ENCODE data around the gene HOXA5. TPM values are rescaled to one million over a fixed set of nuclear protein-coding genes. Genes with fewer than 3 reads are reported as not detected.

The HOXA5 gene
- total and polyA plus RNA-seq, 9 donors = 7.1 to 16.6 (median 9.4) TPM

DNA sequence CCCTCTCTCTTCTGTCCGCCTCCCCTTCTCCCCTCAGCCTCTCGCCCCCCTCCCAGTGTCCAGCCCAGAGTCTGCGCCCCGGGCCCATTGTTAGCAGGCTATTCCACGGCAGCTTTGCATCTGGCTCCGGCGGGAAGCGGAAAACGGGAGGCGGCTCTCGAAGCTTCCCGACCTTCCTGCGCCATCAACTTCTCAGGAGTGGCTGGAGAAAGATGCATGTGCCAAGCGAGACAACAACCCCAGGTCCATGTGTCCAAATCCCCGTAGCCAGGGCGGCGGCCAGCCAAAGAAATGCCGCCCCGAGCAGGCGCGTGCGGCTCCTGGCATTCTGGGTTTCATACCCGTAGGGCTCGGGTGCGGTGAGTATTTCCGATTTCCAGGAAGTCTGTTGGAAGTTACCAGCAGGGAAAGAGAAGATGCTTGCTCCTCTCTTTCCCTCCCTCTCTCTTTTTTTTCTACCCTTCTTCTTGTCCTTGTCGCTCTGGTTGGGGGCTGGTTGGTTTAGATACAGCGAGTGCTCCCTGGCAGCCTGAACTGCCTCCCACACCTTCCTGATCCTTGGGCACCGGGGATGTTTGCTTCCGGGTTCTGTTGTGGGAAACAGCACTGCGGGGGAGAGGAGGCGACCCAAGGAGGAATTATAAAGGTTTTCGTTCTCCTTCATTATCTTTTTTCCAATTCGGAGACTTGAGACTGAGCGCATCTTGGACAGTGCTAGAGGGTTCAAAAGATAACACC lies 39.8 kb downstream of the HOXA5 start:
- Histone ChIP-seq H3K36me3 (ENCODE audit: control insufficient read depth, insufficient read depth, low read length) (peaks cover 13% of the 10 kb centered on the region), H3K4me1 (ENCODE audit: control insufficient read depth, insufficient read depth, low read length) (peaks cover 23% of the 10 kb centered on the region), H3K27ac (ENCODE audit: low read length) (peak overlapping the region; percentile 31), H3K4me3 (ENCODE audit: low read length) (peak overlapping the region; percentile 6), H3K9me3 (replicated peaks; ENCODE audit: control insufficient read depth, low read depth, low read length) (no peaks in the 10 kb centered on the region), H3K27me3 (ENCODE audit: control insufficient read depth, insufficient read depth, low read length) (peaks cover 61% of the 10 kb centered on the region)
- no peak for DNase-seq
- 44% methylated on average over 16 of the region's 35 CpGs for WGBS (ENCODE audit: insufficient coverage)

DNA sequence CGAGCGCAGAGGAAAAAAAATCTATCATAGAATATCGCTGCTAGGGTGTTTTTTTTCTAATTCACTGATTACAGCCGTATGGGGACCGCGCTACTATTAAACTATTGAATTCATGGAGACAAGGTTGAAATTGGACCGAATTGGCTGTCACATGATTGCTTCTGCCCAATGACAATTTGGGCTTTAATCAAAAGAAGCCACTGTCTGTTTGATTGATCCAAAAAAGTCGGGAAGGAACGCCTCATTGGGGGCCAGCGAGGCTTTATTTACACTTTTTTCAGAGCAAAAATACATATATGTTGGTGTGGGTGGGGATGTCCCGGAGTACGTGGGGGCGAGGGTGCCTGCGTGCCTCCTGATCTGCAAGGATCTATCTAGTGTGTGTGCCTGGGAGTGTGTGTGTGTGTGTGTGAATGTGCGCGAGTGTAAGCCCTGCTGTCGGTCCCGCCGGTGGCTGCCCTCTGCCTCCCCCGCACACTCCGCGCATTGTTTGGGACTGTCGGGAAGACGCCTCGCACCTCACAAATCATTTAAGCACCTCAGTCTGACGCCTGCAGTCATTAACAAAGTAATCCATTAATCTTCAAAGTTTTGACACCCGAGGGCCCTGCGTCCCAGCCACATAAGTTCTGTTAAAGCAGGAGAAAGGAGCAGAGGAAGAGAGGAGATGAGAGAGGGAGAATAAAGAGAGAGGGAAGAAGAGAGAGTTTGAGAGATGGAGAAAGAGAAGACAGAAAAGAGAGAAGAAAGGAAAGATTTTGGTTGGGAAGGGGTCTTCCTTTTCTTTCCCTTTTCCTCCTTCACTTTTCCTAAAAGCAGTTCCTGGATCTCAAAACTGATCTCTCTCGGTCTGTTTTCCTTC lies 40.7 kb downstream of the HOXA5 start, which contains the start of gene HOXA2:
Gene HOXA2, minus strand, starts transcription at position 103 of the 862 bp plus-strand sequence. CDS start 183 bp downstream, outside the sequence.
- 38% methylated on average over 19 of the region's 29 CpGs for WGBS (ENCODE audit: insufficient coverage)
- H3K36me3 ChIP-seq (ENCODE audit: control insufficient read depth, insufficient read depth, low read length) = peaks cover 8% of the 10 kb centered on the region
- peak within 1 kb of the TSS; percentile 52 for H3K27ac ChIP-seq (ENCODE audit: low read length)
- peaks cover 62% of the 10 kb centered on the region for H3K27me3 ChIP-seq (ENCODE audit: control insufficient read depth, insufficient read depth, low read length)
- H3K4me3 ChIP-seq (ENCODE audit: low read length) = peak within 1 kb of the TSS; percentile 6
- H3K9me3 ChIP-seq (replicated peaks; ENCODE audit: control insufficient read depth, low read depth, low read length) = no peaks in the 10 kb centered on the region
- H3K4me1 ChIP-seq (ENCODE audit: control insufficient read depth, insufficient read depth, low read length) = peaks cover 32% of the 10 kb centered on the region
- DNase-seq = no peak

DNA sequence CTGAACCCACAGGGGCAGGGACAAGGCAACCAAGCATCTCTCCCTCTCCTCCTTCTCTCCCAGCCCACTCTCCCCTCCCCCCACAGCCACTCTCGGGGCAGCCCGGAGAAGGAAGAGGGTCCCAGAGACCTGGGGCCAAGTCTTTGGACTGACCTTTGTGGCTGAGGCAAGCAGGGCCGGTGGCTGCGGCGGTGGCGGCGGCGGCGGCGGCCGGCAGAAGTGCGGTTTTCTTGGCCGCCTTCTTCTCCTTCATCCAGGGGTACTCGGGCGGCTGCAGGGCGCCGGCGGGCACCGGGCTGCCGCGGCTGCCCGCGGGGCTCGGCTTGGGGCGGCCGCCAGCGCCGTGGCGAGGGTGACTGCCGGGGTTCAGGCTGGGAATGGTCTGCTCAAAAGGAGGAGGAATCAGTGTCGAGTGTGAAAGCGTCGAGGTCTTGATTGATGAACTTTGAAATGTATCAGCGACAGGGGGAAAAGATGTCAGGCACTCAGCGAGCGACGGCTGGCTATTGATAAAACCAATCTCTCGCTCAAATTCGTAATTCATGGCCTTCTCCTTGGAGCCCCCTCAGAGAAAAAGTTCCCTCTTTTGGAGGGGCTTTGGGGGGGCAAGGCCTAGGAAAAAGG lies 41.4 kb downstream of the HOXA5 start:
- peaks cover 61% of the 10 kb centered on the region for H3K27me3 ChIP-seq (ENCODE audit: control insufficient read depth, insufficient read depth, low read length)
- H3K27ac ChIP-seq (ENCODE audit: low read length) = no peak overlapping the region
- no peak overlapping the region for H3K4me3 ChIP-seq (ENCODE audit: low read length)
- no peak for DNase-seq
- H3K9me3 ChIP-seq (replicated peaks; ENCODE audit: control insufficient read depth, low read depth, low read length) = no peaks in the 10 kb centered on the region
- H3K36me3 ChIP-seq (ENCODE audit: control insufficient read depth, insufficient read depth, low read length) = peaks cover 6% of the 10 kb centered on the region
- peaks cover 39% of the 10 kb centered on the region for H3K4me1 ChIP-seq (ENCODE audit: control insufficient read depth, insufficient read depth, low read length)
- WGBS (ENCODE audit: insufficient coverage) = 39% methylated on average over 31 of the region's 39 CpGs

DNA sequence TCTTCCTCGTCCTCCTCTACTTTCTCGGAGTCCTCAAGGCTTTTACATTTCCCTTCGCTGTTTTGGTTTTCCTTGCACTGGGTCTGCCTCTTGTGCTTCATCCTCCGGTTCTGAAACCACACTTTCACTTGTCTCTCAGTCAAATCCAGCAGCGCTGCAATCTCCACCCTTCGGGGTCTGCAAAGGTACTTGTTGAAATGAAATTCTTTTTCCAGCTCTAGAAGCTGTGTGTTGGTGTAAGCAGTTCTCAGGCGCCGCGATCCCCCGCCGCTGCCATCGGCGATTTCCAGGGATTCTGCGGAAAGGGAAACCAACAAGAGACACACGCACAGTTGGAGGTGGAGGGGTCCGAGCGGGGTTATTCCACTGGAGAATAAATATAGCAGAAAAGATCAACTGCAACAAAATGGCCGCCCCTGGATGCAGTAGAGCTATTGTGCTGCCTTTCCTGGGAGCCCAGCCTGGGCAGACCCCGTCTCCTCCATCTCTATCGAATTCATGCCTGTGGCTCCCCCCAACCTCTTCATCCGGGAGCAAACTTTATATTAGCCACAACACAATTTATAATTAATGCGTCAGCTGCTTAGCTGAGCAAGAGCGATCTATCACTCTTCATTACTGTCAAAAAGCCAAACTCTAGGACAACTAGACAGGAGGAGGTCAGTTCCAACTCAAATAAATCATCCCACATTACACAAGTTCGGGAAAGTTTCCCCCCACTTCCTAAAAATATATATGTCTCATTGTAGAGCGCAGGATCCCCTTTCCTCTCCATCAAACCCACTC lies 42.1 kb downstream of the HOXA5 start:
- H3K36me3 ChIP-seq (ENCODE audit: control insufficient read depth, insufficient read depth, low read length) = peaks cover 6% of the 10 kb centered on the region
- DNase-seq = no peak
- H3K9me3 ChIP-seq (replicated peaks; ENCODE audit: control insufficient read depth, low read depth, low read length) = no peaks in the 10 kb centered on the region
- peaks cover 62% of the 10 kb centered on the region for H3K27me3 ChIP-seq (ENCODE audit: control insufficient read depth, insufficient read depth, low read length)
- H3K27ac ChIP-seq (ENCODE audit: low read length) = peak overlapping the region; percentile 52
- no peak overlapping the region for H3K4me3 ChIP-seq (ENCODE audit: low read length)
- H3K4me1 ChIP-seq (ENCODE audit: control insufficient read depth, insufficient read depth, low read length) = peaks cover 36% of the 10 kb centered on the region
- 63% methylated on average over 17 of the region's 25 CpGs for WGBS (ENCODE audit: insufficient coverage)

DNA sequence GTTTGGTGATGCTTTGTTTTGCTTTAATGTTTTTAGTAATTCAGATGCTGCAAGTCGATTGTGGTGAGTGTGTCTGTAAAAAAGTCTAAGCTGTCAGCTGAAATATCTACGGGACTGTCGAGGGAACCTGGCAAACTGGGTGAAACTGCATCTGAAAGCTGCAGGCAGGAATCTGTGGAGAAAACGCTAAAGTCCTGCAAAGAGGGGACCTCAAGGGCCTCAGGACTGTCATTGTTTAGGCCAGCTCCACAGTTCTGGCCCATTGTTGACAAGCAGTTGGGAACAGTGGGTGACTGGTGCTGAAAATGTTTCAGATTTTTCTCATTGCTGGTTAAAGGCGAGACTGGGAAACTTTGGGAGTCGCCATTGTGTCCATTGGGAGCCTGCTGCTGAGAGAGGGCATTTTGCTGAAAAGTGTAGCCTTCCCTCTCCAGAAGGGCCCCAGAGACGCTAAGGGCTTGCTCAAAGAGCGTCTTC lies 42.7 kb downstream of the HOXA5 start:
- Histone ChIP-seq H3K27ac (ENCODE audit: low read length) (no peak overlapping the region), H3K9me3 (replicated peaks; ENCODE audit: control insufficient read depth, low read depth, low read length) (no peaks in the 10 kb centered on the region), H3K27me3 (ENCODE audit: control insufficient read depth, insufficient read depth, low read length) (peaks cover 64% of the 10 kb centered on the region), H3K4me3 (ENCODE audit: low read length) (no peak overlapping the region), H3K36me3 (ENCODE audit: control insufficient read depth, insufficient read depth, low read length) (peaks cover 6% of the 10 kb centered on the region), H3K4me1 (ENCODE audit: control insufficient read depth, insufficient read depth, low read length) (peaks cover 30% of the 10 kb centered on the region)
- no peak for DNase-seq
- 73% methylated on average over 7 of the region's 8 CpGs for WGBS (ENCODE audit: insufficient coverage)

DNA sequence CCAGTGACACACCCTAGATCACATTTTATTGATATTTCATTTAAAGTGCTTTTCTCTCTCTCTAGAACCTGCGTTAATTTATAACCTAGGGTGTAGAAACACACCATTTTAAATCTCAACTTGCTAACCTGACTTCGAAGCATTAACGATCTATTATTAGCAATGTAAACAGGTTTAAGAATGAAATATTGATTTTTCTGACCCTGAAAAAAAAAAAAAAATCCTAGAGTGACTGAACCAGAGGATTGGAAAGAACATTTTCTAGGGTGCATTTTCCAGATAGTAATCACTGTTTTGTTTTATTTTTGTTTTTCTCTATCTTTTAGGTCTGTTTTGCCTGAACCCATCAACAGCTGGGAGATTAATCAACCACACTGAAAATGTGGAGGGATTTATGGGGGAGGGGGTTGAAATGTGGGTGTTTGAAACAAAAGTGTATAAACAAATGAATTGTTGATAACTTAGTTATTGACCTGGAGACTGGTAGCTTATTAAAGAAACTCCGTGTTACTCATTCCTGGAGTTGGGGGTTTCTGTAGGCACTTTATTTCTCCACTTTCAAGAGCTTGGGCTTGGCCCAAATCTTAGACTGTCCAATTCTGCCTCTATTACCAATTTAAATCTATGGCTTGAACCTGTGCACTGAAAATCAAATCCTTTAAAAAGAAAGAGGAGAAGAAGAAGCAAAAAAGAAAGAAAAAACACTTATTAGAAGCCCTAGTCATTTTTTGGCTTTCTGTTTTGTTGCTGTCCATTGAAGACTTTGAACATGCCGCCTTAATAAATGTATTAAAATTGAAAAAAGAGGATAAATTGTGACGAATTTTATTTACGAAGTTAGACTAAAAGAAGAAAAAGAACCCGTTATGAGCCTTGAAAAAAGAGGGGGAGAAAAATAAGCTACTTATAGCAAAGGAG lies 43.8 kb downstream of the HOXA5 start:
- WGBS (ENCODE audit: insufficient coverage) = no CpG with 5 or more reads among the region's 8 CpGs
- no peak for DNase-seq
- Histone ChIP-seq H3K27me3 (ENCODE audit: control insufficient read depth, insufficient read depth, low read length) (peaks cover 67% of the 10 kb centered on the region), H3K36me3 (ENCODE audit: control insufficient read depth, insufficient read depth, low read length) (peaks cover 6% of the 10 kb centered on the region), H3K9me3 (replicated peaks; ENCODE audit: control insufficient read depth, low read depth, low read length) (no peaks in the 10 kb centered on the region), H3K4me1 (ENCODE audit: control insufficient read depth, insufficient read depth, low read length) (peaks cover 32% of the 10 kb centered on the region), H3K4me3 (ENCODE audit: low read length) (no peak overlapping the region), H3K27ac (ENCODE audit: low read length) (no peak overlapping the region)

DNA sequence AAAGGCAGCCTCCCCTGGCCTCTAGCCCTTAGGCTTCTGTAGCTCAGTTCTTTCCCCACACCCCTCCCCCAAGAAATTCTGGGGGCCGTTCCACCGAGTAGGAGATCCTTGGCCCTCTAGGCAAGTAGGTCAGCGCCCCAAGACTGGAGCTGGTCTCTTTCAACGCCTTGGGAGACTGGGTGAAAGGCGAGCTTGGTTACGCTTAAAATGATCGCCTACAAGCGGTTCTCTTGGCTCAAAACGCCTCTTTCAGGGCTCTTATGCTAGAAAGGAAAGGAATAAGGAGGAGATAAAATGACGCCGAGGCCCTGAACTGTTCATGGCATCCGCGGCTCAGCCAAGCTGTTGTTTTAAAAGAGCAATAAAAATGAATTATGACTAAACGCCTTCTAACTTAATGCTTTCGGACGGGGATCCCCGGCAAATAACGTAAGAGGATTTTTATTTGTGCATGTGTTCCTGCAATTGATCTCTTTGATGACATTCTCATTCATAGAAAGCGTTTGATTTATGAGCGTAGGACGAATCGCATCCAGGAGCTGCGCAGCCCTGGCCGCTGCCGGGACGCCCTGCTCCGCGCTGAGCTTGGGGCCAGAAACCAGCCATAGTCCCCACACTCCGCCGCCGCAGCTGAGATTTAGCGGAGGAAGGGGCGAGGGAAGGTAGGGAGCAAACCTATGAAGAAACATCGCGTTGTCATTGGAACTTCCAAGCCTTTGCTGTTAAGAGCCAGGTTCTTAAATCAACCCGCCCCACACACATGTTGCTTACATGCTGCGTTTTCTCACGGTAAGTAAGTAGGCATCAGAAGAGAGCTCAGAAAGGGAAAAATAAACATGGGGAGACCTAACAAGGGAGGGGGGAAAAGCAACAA lies 44.7 kb downstream of the HOXA5 start:
- H3K36me3 ChIP-seq (ENCODE audit: control insufficient read depth, insufficient read depth, low read length) = peaks cover 6% of the 10 kb centered on the region
- peaks cover 28% of the 10 kb centered on the region for H3K4me1 ChIP-seq (ENCODE audit: control insufficient read depth, insufficient read depth, low read length)
- WGBS (ENCODE audit: insufficient coverage) = 52% methylated on average over 21 of the region's 38 CpGs
- peak; percentile 71 for DNase-seq
- H3K27ac ChIP-seq (ENCODE audit: low read length) = peak overlapping the region; percentile 76
- peak overlapping the region; percentile 20 for H3K4me3 ChIP-seq (ENCODE audit: low read length)
- H3K27me3 ChIP-seq (ENCODE audit: control insufficient read depth, insufficient read depth, low read length) = peaks cover 65% of the 10 kb centered on the region
- H3K9me3 ChIP-seq (replicated peaks; ENCODE audit: control insufficient read depth, low read depth, low read length) = no peaks in the 10 kb centered on the region

DNA sequence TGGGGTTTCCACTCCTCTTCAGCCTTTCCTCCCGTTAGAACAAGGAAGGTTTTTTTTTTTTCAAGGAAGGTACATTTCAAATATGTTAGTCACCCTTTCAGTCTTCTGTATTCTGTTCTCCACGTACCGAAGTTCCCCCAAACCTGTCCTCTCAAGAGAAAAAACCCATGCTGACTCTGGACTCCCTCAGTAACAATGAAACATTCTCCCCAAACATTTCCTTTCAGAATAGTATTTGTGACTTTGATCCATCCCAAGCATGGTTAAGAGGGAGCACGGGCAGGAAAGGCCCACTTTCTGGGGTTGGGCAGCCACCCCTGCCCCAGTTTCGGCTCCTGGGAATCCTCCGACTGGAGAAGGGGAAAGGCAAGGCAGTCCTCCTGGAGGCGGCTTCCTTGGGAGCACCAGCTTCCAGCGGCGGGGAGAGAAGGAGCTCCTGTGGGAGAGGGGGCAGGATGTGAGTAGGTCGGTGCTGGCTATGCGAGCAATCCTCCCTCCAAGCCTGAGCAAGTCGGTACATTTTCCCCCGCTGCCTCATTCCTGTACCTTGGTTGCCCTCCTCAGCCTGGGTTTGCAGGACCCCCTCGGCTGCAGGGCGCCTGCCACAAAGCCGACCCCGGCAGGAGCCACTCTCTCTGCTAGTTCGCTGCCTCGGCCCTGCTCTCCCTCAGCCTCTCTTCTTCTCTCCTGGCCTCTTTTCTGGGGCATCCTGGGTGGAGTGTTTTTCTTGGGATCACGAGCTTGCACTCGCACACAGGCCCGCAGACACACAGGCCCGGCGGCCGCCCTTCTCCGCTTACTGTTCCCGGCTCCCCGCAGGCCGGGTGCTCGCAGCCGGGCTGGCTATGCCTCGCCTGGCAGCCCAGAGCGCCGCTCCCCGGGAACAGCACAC lies 45.5 kb downstream of the HOXA5 start:
- Histone ChIP-seq H3K4me1 (ENCODE audit: control insufficient read depth, insufficient read depth, low read length) (peaks cover 26% of the 10 kb centered on the region), H3K27ac (ENCODE audit: low read length) (peak overlapping the region; percentile 76), H3K4me3 (ENCODE audit: low read length) (peak overlapping the region; percentile 20), H3K36me3 (ENCODE audit: control insufficient read depth, insufficient read depth, low read length) (peaks cover 4% of the 10 kb centered on the region), H3K9me3 (replicated peaks; ENCODE audit: control insufficient read depth, low read depth, low read length) (no peaks in the 10 kb centered on the region), H3K27me3 (ENCODE audit: control insufficient read depth, insufficient read depth, low read length) (peaks cover 57% of the 10 kb centered on the region)
- DNase-seq = no peak
- WGBS (ENCODE audit: insufficient coverage) = 16% methylated on average over 19 of the region's 35 CpGs

All from muscle of leg (tissue), 11 donors.